ENCODE measurements around the gene DOCK10.

- no peak for TF ChIP-seq POLR2AphosphoS5 (IDR thresholded peaks at IDR 0.05)
- TF ChIP-seq, protein P1, sequence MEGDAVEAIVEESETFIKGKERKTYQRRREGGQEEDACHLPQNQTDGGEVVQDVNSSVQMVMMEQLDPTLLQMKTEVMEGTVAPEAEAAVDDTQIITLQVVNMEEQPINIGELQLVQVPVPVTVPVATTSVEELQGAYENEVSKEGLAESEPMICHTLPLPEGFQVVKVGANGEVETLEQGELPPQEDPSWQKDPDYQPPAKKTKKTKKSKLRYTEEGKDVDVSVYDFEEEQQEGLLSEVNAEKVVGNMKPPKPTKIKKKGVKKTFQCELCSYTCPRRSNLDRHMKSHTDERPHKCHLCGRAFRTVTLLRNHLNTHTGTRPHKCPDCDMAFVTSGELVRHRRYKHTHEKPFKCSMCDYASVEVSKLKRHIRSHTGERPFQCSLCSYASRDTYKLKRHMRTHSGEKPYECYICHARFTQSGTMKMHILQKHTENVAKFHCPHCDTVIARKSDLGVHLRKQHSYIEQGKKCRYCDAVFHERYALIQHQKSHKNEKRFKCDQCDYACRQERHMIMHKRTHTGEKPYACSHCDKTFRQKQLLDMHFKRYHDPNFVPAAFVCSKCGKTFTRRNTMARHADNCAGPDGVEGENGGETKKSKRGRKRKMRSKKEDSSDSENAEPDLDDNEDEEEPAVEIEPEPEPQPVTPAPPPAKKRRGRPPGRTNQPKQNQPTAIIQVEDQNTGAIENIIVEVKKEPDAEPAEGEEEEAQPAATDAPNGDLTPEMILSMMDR (IDR thresholded peaks at IDR 0.05), result no peak
- no peak for TF ChIP-seq POLR2A (IDR thresholded peaks at IDR 0.05)
- no peak for TF ChIP-seq EP300 (IDR thresholded peaks at IDR 0.05)
These were observed 165.7 kb downstream of the DOCK10 start for GRCh38 chr2:224876522-224876921.

Measured in stomach (tissue), 4 donors.